ENCODE data around the gene STAT3.
"Not testable (repeated sequence)": the region's sequence is repeated elsewhere in the genome, so short reads cannot be mapped to it uniquely, and the experiment has no call there.

The STAT3 gene

DNA sequence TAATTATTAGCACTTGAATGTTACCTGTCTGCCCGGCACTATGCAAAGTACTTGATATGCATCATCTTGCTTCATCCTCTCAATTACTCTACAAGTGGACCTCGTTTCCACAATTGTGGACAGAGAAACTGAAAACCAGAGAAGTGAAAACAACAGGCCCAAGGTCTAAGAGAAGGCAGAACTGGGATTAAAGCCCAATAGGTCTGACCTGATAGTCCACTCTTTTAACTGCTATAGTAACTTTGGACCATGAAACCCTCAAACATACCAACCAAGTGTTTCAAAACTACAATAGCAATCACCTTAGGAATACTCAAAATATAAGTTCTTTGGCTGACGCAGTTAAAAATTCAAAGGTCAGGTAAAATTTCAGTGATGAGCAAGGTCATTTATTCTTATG lies 7.3 kb downstream of the STAT3 start:
- no peak for DNase-seq

GRCh38 chr17:42378959-42379594 lies 9.2 kb downstream of the STAT3 start:
- peak in 1 of 2 donors; percentile 20 for DNase-seq

DNA sequence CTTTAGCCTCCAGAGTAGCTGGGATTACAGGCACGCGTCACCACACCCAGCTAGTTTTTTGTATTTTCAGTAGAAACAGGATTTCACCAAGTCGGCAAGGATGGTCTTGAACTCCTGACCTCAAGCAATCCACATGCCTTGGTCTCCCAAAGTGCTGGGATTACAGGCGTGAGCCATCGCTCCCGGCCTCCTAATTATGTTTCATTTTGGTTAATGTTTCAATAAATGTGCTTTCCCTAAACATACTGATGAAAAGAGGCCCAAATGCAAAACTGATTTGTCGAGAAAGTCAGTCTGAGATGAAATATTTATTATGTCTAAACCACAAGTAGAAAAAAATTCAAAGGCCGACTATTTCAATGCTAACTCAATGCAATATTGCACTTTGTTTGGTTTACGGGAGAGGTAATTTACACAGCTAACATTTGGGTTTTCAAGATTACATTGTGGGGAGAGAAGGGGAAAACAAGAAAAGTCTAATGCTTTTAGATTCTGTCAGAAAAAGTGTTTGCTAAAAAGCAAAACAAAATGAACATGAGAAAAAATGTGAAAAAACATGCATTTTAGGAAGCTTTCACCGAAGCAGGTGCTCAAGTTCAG lies 9.8 kb downstream of the STAT3 start:
- DNase-seq = no peak

GRCh38 chr17:42373896-42374295 lies 14.3 kb downstream of the STAT3 start:
- no peak for DNase-seq

GRCh38 chr17:42372142-42372541 lies 16.1 kb downstream of the STAT3 start:
- no peak for DNase-seq

DNA sequence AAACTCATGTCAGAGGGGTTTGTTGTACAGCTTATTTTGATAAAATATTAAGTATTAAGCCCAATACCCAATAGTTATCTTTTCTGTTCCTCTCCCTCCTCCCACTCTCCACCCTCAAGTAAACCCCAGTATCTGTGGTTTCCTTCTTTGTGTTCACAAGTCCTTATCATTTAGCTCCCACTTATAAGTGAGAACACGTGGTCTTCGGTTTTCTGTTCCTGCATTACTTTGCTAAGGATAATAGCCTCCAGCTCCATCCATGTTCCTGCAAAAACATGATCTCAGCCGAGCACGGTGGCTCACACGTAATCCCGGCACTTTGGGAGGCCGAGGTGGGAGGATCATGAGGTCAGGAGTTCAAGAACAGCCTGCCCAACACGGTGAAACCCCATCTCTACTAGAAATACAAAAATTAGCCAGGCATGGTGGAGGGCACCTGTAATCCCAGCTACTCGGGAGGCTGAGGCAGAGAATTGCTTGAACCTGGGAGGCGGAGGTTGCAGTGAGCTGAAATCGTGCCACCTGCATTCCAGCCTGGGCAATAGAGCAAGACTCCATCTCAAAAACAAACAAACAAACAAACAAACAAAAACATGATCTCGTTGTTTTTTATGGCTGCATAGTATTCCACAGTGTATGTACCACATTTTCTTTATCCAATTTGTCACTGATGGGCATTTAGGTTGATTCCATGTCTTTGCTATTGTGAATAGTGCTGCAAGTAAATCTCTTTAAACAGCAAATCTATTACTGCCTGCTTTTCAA lies 19.3 kb downstream of the STAT3 start:
- DNase-seq = not testable (repeated sequence)

- DNase-seq = not testable (repeated sequence)
These were observed 19.9 kb downstream of the STAT3 start for GRCh38 chr17:42368310-42368709.

DNA sequence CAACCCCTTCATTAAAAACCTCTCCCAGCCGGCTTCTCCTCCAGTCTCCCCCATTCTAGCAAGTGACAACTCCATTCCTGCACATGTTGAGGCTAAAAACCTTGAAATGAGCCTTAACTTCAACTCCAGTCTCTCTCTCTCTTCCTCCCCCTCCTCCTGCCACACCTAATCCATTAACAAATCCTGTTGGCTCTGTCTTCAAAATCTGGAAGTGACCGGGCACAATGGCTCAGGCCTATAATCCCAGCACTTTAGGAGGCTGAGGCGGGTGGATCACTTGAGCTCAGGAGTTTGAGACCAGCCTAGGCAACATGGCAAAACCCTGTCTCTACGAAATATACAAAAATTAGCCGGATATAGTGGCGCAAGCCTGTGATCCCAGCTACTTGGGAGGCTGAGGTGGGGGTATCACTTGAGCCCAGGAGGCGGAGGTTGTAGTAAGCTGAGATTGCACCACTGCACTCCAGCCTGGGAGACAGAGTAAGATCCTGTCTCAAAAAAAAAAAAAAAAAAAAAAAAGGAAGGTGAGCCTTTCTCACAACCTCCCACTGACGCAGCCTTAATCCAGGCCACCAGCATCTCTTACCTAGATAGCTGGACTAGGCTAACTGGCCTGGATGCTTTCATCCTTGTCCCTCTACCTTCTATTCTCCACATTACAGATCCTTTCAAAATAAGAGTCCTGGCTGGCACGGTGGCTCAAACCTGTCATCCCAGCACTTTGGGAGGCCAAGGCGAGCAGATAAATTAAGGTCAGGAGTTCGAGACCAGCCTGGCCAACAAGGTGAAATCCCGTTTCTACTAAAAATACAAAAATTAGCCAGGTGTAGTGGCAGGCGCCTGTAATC lies 21.8 kb downstream of the STAT3 start:
- not testable (repeated sequence) for DNase-seq

- no peak for DNase-seq
These were observed 23.1 kb downstream of the STAT3 start for GRCh38 chr17:42365136-42365535.

DNA sequence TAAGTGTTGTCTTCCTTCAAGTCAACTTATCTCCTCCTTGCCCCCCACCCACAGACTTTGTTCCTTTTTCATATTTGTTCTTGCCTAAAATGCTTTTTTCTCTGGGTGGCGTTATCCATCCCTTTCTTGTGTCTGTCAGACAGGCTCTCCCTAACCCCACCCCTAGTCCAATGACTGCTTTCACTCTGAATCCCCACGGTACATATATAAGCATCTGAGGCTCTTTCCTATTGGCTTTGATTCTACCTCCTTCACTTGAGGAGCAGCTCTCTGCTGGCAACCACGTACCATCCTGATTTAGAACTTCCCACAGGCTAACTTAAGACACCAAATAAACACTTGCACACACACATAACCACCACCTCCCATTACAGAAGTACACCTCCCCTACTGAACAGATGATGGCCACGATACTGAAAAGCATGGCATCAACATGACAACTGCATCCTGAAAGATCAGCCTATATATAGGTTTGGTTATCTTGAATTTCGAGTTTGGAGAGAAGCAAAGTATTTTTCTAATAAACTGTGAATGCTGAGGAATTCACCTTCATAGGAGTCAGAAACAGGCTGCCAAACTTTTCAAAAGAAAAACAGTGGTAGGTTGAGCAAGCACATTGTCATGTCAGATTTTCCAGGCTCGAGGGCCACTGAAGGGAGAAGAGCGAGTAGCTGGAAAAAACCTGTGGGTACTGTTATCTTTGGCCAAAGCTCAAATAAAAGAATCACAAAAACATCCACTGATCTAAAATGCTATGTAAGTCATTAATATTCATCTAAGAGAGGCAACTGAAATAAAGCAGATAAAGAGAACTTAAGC lies 24.3 kb downstream of the STAT3 start:
- DNase-seq = no peak

- DNase-seq = no peak
These were observed 25.0 kb downstream of the STAT3 start for GRCh38 chr17:42363231-42363630.

DNA sequence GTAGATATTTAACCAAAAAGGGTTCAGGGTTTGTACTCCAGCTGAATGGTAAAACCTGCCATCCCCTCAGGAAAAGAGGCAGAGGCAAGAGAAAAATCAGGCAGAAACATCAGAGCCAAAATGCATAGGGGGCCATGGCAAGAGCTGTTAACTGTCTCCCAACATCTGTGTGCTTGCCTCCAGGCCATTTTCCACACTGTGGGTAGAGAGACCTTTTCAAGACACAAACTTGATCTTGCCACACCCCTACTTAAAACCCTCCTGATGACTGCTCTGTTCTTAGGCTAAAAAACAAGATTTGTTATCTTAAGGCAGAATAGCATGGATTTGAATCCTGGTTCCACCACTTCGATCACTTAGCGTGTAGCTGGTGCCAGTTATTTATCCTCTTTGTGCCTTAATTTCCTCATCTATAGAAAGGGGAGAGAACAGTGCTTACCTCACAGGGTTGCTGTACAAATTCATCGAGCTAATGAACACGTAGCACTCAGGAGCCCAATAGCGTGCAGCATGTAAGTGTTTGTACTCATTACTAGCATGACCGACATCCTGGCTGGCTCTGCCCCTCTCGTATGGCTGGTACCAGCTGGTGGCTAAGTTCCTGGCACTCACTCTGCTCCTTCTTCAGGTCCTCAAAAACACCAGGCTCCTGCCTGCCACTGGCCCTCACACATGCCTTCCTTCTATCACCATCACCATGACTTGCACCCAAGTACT lies 25.8 kb downstream of the STAT3 start:
- DNase-seq = no peak

GRCh38 chr17:42361781-42362186 lies 26.5 kb downstream of the STAT3 start:
- DNase-seq = peak; percentile 13 to 34

- not testable (repeated sequence) for DNase-seq
These were observed 27.9 kb downstream of the STAT3 start for GRCh38 chr17:42360388-42360787.

DNA sequence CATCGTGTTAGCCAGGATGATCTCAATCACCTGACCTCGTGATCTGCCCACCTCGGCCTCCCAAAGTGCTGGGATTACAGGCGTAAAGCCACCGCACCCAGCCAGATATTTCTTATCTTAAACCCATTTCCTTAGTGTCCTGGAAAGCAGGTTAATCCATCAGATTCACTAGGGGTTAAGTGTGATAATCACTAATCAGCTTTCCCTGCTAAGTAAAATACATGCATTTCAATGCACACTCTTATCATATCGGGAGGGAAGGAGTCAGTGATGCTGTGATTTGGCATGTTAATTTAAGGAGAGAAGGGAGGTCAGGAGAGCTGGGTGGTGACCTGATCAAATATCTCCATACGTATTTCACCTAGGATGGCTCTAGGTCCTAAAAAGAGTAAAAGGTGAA lies 29.1 kb downstream of the STAT3 start:
- DNase-seq = no peak

DNA sequence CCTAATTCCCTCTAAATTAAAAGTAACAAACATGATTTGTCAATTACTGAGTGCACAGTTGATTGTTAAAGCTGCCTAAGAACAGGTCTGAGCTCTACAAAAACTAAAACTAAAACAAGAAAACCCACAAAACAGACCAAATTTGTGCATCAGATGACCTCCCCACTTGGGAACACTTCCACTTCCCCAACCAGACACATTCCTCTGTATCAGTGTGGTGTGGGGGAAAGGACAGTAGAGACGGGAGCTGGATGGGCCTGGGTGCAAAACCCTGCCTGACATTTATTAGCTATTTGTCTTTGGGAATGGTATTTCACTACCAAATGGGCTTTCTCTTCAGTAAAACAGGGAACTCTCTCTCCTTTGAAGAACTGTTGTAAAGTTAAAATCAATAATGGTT lies 29.8 kb downstream of the STAT3 start:
- DNase-seq = no peak

GRCh38 chr17:42354956-42355843 lies 33.0 kb downstream of the STAT3 start:
- DNase-seq = no peak

- DNase-seq = no peak
These were observed 40.1 kb downstream of the STAT3 start for GRCh38 chr17:42348104-42348503.

DNA sequence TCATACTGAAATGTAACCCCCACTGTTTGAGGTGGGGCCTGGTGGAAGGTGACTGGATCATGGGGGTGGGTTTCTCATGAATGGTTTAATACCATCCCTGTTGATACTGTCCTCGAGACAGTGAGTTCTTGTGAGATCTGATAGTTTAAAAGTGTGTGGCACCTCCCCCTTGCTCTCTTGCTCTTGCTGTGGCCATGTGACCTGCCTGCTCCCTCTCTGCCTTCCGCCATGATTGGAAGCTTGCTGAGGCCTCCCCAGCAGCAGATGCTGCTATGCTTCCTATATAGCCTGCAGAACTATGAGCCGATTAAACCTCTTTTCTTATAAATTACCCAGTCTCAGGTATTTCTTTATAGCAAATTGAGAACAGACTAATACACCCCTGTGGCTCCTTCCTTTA lies 40.6 kb downstream of the STAT3 start:
- no peak for DNase-seq

DNA sequence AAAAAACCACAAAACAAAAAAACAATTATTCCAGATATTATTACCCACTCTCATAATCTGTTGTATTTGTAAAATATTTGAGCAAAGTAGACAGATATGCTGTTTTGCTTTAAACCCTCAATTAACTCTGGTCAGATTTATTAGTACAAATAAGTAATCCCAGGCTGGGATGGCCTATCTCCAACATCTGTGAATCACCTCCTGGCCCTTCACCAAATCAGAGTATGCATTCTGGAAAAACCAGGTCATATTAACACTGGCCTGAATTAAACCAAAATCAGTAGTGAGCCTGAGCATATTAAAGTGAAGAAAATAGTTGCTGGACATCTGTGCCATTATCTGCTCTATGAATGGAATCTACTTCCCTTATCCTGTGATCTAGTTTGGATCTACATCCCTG lies 41.0 kb downstream of the STAT3 start:
- no peak for DNase-seq

DNA sequence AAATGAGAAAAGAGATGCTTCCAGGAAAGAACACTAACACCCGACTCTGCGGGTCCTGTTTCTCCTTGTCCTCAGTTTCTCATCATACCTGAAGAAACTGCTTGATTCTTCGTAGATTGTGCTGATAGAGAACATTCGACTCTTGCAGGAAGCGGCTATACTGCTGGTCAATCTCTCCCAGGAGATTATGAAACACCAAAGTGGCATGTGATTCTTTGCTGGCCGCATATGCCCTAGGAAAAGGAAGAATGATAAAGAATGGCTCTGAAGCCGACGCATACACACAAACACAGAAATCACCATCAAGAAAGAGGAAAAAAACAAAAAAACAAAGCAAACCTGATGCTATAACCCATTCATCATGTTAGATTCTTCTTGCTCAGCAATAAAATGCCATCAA lies 41.8 kb downstream of the STAT3 start:
- no peak for DNase-seq

Data from CD4-positive, alpha-beta T cell treated with Interleukin-1 beta for 1 hour (primary cell).